WERI-Rb-1 (cell line): ENCODE data around the gene MAML2.

Source experiments
- DNase-seq: peaks from one replicate; pipeline ENCODE4 v3.0.0-alpha.2; 2020
- H3K27ac ChIP-seq: fragments of 250-450 bp; sonication (Bioruptor Pico); 2 replicates; pipeline ENCODE4 v1.5.1; 2020; ENCODE audit warnings: mild to moderate bottlenecking, moderate library complexity
- H3K27me3 ChIP-seq: fragments of 250-450 bp; sonication (Bioruptor Pico); 2 replicates; pipeline ENCODE4 v1.5.1; 2021; ENCODE audit warnings: mild to moderate bottlenecking, low read depth, moderate library complexity; ENCODE audit not compliant: insufficient read depth, severe bottlenecking
- H3K36me3 ChIP-seq: fragments of 250-450 bp; sonication (Bioruptor Pico); 2 replicates; pipeline ENCODE4 v1.5.1; 2020; ENCODE audit warnings: mild to moderate bottlenecking, moderate library complexity
- H3K4me3 ChIP-seq: 2 replicates; pipeline ENCODE4 v1.5.1; 2011; ENCODE audit warnings: low read depth, mild to moderate bottlenecking, control low read depth, low read length
- H3K9me3 ChIP-seq: fragments of 250-450 bp; sonication (Bioruptor Pico); 2 replicates; pipeline ENCODE4 v1.5.1; 2021; ENCODE audit warnings: mild to moderate bottlenecking, moderate library complexity; ENCODE audit not compliant: severe bottlenecking
- CTCF ChIP-seq: IDR thresholded peaks from 2 replicates; pipeline ENCODE4 v1.5.1; 2011; ENCODE audit warnings: low read depth, mild to moderate bottlenecking, control low read depth, inconsistent platforms, low read length

MAML2 gene

GRCh38 chr11:96293598-96294021, 49.4 kb downstream of the MAML2 start:
- Histone ChIP-seq H3K27ac (no peak overlapping the region), H3K9me3 (no peaks in the 10 kb centered on the region), H3K27me3 (no peaks in the 10 kb centered on the region), H3K4me3 (no peak overlapping the region), H3K36me3 (no peaks in the 10 kb centered on the region)
- DNase-seq, result no peak
- TF ChIP-seq CTCF, result no peak

- no peak overlapping the region for H3K4me3 ChIP-seq
- TF ChIP-seq CTCF, result no peak
- H3K36me3 ChIP-seq, result no peaks in the 10 kb centered on the region
- no peak overlapping the region for H3K27ac ChIP-seq
- no peaks in the 10 kb centered on the region for H3K27me3 ChIP-seq
- H3K9me3 ChIP-seq, result no peaks in the 10 kb centered on the region
- no peak for DNase-seq
Observed at GRCh38 chr11:96293109-96293508, 49.9 kb downstream of the MAML2 start.

- no peak overlapping the region for H3K4me3 ChIP-seq
- H3K27me3 ChIP-seq, result no peaks in the 10 kb centered on the region
- no peak overlapping the region for H3K27ac ChIP-seq
- no peaks in the 10 kb centered on the region for H3K36me3 ChIP-seq
- no peak for DNase-seq
- TF ChIP-seq CTCF, result no peak
- H3K9me3 ChIP-seq, result no peaks in the 10 kb centered on the region
Observed at GRCh38 chr11:96292291-96293010, 50.5 kb downstream of the MAML2 start.

GRCh38 chr11:96290631-96291030, 52.4 kb downstream of the MAML2 start:
- H3K9me3 ChIP-seq, result no peaks in the 10 kb centered on the region
- DNase-seq, result no peak
- H3K4me3 ChIP-seq, result no peak overlapping the region
- no peak overlapping the region for H3K27ac ChIP-seq
- H3K36me3 ChIP-seq, result no peaks in the 10 kb centered on the region
- no peaks in the 10 kb centered on the region for H3K27me3 ChIP-seq
- no peak for TF ChIP-seq CTCF

GRCh38 chr11:96290031-96290430, 53.0 kb downstream of the MAML2 start:
- no peaks in the 10 kb centered on the region for H3K9me3 ChIP-seq
- no peak overlapping the region for H3K27ac ChIP-seq
- no peaks in the 10 kb centered on the region for H3K36me3 ChIP-seq
- DNase-seq, result no peak
- H3K4me3 ChIP-seq, result no peak overlapping the region
- no peak for TF ChIP-seq CTCF
- no peaks in the 10 kb centered on the region for H3K27me3 ChIP-seq

- H3K27me3 ChIP-seq, result no peaks in the 10 kb centered on the region
- H3K4me3 ChIP-seq, result no peak overlapping the region
- no peaks in the 10 kb centered on the region for H3K9me3 ChIP-seq
- no peak for TF ChIP-seq CTCF
- H3K27ac ChIP-seq, result no peak overlapping the region
- no peaks in the 10 kb centered on the region for H3K36me3 ChIP-seq
- no peak for DNase-seq
Observed at GRCh38 chr11:96288915-96289314, 54.1 kb downstream of the MAML2 start.
